ENCODE data around the gene JADE1.

JADE1 gene

DNA sequence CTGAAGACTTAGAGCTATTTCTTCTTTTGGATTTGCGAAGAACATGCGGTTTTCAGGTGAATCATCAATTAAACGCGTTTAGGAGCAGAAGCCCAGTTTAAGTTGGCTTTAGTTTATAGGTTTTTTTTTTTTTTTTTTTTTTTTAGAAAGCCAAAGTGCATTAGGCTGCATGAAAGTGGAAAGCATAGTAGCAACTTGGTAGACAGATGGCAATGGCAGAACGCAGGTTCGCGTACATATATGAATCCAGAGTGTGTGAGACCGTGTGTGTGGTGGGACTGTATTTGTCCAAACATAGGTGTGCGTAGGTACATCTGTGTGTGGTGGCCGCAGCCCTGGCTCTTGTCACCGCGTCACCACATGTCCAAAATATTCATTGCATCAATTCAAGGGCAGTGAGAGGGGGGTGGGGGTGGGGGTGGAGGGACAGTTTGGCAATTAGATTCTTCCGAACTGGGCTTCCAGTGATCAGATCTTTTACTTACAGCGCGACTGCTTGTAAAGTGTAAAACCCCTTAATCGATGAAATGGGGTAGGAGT, 901 bp downstream of the JADE1 start:
- peak; percentile 27 for DNase-seq (ENCODE audit: insufficient read length, low spot score)
- no peak for FAIRE-seq

DNA sequence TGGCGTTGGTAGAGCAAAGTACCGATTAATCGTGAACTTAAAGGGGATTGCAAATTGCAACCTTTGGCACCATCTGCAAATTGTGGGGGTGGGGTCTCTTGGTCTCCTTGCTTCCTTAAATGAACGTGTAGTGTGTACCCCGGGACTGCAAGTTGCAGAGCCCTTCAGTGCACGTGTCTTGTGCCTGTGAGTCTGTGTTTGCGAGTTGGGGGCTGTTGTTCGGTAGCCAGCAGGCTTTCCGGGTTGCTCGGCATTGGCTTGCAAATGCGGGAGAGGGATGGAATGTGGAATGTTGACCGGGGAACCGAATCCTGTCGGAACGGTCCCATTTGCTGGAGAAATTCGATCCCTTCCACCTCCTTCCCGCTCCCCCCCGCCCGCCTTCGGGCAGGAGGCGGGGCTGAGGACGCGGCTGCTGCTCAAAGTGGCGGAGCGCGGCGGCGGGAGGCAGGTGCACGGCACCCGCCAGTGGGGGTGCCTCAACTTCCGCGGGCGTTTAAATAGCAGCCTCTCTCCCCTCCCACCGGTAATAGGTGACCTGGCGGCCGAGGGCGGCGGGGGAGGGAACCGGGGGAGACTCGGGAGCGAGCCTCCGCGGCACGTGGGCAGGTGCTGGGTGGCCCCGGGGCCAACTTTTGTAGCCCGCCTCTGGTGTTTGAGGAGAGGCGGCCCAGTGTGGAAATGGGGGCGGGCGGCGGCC, 1.5 kb downstream of the JADE1 start:
- peak; percentile 93 for FAIRE-seq
- peak; percentile 73 for DNase-seq (ENCODE audit: insufficient read length, low spot score)

DNA sequence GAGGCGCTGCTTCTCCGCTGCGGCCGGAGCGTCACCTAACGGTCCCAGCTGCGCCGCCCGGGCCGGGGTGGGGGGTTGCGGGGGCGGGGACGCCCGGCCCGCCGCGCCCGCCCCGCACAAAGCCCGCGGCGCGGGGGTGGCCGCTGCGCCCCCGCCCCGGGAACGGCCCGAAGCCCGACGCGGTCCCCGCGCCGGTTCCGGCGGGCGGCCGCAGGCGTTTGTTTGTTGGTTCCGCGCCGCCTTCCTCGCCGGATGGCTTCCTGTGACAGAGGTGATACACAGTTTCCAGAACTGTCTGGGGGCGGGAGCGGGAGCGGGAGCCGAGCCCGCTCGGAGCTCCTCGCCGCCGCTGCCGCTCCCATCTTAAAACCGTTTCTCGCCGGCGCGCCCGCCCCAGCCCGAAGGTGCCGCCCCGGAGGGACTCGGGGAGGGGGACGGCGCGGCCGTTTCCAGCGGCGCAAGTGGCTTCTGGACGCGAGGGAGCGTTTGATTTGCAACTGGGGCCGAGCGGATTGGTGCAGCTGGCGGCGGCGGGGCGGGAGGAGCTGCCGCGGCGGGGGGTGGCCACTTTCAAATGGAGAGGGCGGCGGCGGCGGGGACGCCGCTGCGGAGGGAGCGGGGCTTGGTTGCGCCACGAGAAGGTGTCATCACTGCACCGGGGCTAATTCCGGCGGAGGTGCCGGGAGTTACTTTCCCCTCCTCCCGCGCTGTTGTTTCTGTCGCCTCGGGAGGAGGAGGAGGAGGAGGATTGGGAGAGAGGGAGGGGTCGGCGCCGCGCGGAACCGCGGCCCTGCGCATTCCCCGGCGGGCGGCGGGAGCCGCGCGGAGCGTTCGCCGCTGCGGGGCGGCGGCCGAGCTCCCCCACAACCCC, 2.3 kb downstream of the JADE1 start:
- peak; percentile 80 for FAIRE-seq
- peak; percentile 69 for DNase-seq (ENCODE audit: insufficient read length, low spot score)

DNA sequence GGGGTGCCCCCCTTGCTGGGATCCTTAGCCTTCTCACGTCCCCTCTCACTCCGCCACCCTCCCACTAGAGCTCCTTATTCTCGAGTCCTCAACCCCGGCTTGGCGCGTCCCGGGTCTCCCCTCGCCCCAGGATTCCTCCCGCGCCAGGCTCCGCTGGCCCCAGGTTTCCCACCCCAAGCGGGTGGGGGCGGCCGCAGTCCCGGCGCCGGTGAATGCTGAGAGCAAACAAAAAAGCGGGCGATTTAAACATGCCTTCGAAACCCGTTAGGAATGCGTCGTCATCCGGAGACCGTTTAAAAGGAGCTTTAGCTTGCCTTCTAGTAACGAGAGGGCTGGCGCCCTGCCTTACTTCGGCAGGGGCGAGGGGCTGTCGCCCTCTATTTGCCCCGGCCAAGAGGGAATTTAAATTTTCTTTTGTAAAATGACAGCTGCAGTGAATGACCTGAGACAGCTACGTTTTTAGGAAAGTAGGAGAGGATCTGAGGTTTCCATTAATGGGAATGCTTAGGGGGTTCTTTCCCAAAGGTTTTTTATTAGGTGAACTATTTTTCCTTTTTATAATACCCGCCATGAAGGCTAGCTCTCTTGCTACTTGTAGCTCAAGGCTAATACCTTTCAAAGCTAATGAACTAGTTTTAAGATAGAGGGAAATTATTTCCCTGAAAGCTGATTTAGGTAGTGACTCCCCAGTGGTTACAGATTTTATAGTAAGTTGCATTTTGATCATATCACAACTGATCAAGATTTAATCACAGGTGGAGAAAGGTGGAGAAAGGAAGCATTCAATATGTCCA, 3.1 kb downstream of the JADE1 start:
- FAIRE-seq, result peak; percentile 84
- DNase-seq (ENCODE audit: insufficient read length, low spot score), result peak; percentile 22

DNA sequence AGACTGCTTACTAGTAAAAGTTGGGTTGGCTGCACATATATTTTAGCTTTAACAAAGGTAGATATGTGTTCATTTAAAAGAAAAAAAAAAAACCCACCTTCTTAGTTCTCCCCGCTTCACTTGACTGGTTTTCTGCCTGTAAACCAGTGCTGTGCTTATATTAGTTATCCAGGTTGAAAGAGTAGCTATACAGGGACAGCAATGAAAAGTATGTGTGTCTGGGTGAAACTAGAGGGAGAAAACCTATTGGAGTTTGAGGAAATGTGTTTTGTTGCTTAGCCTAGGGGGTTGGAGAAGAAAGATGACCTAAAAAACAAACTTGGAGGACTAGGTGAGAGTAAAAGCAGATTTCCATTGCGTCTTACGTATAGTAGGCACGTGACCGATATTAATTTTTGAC, 4.5 kb downstream of the JADE1 start:
- DNase-seq (ENCODE audit: insufficient read length, low spot score) (no peak), FAIRE-seq (no peak)

DNA sequence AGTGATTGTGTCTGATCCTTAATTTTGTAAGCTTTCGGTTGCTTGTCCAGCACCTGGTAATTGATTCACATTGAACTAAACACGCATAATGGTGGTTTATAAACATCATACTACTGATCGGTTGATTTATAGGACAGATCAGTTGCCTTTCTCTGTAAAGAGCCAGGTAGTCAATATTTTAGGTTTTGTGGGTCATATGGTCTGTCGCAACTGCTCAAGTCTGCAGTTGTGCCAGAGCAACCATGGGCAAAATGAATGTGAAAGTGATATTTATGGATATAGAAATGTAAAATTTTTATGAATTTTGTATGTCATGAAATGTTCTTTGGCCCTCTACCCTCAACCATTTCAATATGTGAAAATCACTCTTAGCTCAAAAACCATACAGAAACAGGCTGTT, 8.9 kb downstream of the JADE1 start:
- no peak for DNase-seq (ENCODE audit: insufficient read length, low spot score)
- FAIRE-seq, result no peak

DNA sequence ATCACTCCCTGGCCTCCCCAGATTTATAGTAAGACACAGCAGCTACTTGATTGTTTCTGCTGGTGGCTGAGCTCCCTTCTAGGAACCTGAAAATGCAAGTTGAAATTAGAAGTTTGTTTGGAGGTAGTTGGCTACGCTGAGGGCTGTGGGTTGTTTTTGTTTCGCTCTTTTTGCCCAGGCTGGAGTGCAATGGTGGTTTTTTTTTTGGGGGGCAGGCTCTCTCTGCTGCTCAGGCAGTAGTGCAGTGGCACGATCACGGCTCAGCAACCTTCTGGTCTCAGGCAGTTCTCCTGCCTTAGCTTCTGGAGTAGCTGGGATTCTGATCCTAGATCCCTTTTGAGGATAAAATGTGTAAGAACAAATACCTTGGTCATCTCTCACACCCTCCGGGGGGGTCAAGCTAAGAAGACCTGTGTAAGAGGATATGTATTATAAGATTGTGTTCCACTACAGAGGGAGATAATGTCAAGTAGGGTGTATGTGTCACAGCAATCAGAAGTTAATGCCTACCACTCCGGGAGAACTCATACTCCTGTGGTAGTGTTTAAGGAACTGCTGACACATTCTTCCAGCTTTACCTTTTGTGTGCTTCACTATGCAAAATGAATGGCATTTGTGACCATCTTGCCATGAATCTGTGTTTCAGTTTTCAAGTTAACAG, 9.7 kb downstream of the JADE1 start:
- FAIRE-seq (peak; percentile 74), DNase-seq (ENCODE audit: insufficient read length, low spot score) (no peak)

DNA sequence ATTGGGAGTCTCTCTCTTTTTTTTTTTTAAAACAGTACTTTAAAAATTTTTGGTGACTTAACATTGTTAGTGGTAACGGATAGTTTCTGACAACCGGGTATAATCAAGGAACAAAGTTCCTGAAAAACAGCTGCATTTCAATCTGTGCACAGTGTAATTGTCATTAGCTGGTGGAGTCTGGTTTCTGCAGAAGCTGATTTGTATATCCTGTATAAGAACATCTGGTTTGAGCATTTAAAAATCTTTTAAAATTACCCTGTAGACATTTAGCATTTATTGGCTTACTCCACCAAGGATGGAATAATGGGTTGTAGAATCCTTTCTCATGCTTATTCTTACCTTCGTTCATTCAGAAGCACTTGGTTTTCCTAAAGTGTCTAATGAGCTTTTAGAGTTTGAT, 11.2 kb downstream of the JADE1 start:
- DNase-seq (ENCODE audit: insufficient read length, low spot score), result no peak
- FAIRE-seq, result no peak

DNA sequence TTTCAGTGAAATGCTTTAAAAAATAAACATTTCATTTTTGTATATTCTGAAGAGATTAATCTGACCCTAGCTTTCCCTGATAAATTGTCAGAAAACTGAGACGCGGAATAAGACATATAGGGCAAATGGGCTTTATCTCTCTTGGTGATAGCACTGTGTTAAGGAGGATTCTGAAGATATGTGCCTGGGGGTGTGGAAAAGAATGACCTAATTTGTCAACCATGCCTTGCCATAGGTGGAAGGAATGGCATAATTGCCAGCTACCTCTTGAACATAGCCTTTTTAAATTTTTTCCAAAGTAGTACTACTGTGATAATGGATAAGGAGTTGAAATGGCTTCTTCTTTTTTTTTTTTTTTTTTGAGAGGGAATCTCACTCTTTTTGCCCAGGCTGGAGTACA, 11.7 kb downstream of the JADE1 start:
- no peak for DNase-seq (ENCODE audit: insufficient read length, low spot score)
- no peak for FAIRE-seq

DNA sequence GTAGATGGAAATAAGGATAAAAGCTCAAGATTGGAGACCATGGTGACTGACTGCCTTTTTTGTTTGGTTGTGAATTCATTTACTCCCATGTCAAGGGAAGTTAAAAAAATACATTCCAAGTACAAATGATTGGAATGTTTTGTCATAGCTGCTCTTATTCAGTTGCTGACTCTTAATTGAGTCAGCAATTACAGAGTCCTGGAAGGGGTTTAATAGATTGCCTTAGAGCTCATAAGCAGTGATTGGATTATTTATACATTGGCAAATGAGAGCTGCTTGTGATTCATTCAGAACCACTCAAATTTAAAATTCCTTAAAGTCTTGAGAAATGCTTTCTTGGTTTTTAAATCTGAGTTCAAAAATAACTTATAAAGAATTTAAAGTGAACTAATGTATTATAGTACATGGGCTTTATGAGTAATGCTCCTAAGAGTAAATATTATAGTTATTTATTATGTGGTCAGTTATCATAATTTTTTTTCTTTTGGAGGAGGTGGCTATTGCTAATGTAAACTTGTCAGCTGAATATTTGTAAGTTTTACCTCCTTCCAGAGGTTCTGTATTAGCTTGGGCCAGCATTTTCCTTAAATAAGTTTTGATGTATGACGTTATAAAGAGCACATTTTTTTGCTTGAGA, 13.6 kb downstream of the JADE1 start:
- DNase-seq (ENCODE audit: insufficient read length, low spot score) (no peak), FAIRE-seq (no peak)

DNA sequence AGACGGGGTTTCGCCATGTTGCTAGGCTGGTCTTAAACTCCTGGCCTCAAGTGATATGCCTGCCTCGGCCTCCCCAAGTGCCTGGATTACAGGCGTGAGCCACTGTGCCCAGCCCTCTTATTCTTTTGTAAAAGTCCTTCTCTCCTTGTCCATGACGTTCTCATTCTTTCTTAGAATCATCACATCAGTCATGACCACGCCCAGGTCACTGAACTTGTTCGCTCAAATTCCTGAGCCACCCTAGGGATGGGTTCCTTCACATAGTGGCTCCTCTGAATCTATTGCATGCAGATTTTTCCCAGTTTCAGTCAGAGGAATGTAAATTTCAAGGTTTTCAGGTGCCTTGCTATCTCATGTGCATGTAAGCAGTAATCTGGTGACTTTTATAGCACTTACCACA, 15.7 kb downstream of the JADE1 start:
- DNase-seq (ENCODE audit: insufficient read length, low spot score), result no peak
- FAIRE-seq, result no peak

DNA sequence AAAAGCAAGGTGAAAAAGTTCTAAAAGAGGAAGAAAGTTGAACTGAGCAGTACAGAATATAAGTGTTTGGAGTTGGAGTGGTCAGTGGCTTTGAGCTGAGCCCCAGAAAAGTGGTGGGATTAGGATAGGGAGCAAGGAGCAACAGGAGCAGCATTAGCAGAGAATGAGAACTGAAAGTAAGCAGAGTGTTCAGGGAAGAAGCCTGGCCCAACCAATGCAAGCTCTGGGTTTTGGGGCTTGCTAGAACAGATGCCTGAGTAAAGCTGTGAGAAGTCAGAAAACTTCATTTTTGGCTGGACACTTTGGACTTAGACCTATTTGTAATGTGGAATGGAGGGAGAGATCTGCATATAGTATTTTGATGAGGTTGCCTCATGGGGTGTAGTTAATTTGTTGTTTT, 17.8 kb downstream of the JADE1 start:
- no peak for DNase-seq (ENCODE audit: insufficient read length, low spot score)
- FAIRE-seq, result peak; percentile 81

DNA sequence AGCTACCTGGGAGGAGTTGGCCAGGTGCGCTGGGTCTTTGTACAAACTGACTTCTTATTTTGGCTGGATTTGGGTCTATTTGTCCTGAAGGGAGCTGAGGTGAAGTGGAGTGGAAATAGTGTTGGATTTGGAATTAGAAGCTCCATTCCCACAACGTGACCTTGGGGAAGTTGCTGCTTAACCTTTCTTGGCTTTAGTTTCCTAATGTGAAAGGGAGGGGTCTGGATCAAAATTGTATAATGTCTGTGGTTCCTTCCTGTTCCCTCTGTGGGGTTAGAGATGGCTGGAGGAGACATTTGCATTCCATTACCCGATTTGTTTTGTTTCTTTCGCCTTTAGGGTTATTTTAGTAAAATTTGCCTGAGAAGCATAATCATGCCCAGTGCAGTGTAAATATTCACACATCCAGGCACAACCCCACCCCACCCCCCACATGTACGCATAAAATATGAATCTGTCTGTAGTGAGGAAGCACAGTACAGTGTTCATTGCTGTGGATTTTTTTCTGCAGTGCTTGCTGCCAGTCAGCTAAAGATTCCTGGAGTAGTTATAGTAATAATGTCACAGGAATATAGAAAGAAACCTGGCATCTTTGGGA, 21.5 kb downstream of the JADE1 start:
- FAIRE-seq, result peak; percentile 56
- no peak for DNase-seq (ENCODE audit: insufficient read length, low spot score)

DNA sequence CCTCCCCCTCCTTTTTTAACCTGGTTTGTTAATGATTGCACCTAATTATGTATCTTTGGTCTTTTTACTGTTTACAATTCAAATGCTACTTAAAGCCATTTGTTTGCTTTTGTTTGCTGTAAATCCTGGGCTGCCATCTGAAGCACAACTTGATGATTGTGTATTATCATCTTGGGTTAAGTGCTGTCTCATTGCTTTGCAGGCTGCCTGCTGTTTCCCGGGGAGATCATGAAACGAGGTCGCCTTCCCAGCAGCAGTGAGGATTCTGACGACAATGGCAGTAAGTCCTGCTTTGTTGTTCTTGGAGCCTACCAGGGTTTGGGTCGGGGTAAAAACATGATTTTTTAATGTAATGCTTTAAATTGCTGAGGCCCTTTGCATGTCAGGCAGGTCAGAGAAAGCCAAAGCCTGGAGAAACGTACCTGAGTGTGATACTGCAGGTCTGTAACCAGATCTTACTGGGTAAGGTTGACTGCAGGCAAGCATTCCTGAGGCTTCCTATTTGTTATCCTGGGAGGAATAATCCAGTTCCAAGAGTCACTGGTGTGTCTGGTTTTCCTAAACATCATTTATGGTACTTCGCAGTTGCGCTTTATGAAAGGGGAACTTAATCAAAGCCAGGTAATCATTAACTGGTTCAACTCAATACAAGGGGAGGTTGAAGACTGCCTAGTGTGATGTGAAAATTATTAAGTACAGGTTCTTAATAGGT, 22.2 kb downstream of the JADE1 start:
- DNase-seq (ENCODE audit: insufficient read length, low spot score), result no peak
- FAIRE-seq, result peak; percentile 85

DNA sequence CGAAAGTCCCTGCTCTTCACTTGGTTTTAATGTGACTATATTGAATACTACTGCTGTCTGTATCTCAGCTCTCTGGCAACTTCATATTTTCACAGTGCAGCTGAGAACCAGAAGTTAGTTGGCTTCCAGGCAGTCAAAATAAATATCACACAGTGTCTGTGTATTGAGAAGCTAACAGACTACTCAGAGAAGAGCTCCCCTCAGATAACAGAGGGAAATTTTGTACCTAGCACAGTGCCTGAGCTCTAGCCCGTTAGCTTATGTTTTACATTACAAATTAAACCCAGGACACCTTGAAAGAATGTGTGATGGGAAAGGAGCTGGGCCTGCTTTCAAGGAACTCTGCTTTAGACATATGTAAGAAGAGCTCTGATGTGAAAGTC, 22.7 kb downstream of the JADE1 start:
- FAIRE-seq, result no peak
- no peak for DNase-seq (ENCODE audit: insufficient read length, low spot score)

DNA sequence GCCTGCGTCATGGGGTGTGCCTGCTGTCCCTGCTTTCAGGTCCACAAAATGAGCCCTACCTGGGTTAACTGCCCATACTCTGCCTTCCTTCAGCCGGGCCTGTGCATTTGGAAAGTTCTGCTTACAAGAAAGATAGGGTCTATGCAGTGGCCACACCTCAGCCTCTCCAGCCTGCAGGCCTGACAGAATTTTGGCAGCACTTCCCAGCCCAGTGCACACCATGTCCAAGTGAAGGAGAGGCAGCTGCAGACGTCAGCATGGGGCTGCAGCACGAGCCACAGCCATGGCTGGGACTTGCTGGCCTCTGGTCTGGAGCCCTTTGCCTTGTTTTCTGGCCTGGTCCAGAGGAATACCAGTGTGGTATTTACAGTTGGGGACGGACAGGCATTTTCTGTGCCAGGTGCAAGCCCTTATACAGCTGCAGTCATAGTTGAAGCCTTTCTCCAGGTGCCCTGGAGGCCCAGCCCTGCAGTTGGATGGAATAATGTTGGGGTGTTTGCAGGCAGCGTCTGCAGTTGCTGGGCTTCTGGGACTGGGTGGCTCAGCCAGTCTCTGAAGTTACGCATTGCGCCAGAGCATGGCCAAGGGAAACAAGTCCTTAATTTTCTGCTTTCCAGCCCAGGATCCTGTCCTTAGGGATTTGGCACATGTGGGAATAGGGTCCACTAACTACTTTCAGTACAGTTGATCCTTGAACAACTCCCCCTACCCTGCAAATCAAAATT, 26.2 kb downstream of the JADE1 start:
- FAIRE-seq, result no peak

DNA sequence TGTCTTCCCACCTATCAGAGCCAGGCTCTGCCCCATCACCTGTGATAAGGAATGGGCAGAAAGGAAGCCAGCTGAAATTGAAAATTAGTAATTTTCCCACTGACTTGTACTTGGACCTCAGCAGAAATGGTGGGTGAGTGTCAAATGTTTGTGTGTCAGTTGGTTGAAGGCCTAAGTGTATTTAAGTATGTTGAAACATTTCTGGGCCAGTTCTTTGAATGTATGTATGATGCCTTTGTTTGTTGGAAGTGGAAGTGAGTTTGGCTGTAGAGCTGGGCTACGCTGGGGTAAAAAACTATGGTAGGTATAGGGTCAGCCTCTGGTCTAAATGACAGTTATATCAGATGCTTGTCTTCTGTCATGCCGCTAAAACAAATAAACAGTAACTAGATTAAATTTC, 27.7 kb downstream of the JADE1 start:
- DNase-seq (ENCODE audit: insufficient read length, low spot score), result no peak
- no peak for FAIRE-seq

More for the DNA sequence above, 26.2 kb downstream of the JADE1 start:
- no peak for DNase-seq (ENCODE audit: insufficient read length, low spot score)

DNA sequence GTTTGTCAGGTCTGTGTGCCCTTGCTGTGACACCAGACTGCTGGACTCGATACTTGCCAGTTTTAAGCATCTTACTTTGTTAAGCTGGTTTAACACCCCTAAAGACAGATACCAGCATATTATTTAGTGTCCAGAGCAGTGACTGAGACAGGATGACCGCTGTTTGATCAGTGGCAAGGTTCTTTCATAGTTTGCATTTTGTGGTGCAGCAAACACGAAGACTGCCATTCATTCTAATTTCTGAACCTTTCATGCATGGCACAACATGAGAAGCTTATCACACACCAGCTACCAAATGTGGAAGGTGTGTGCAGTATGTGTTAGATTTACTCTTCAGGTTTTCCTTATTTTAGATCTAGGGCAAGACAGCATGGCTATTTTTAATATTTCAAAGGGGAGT, 28.2 kb downstream of the JADE1 start:
- no peak for DNase-seq (ENCODE audit: insufficient read length, low spot score)
- FAIRE-seq, result peak; percentile 39

All from GM19239 (cell line).